Central memory CD4-positive, alpha-beta T cell (primary cell): ENCODE measurements around the gene USB1.

Source experiments
- DNase-seq: peaks from one replicate; pipeline ENCODE4 v3.0.0; 2022

Gene USB1

GRCh38 chr16:58049232-58050185 is 48.3 kb downstream of the USB1 start:
- no peak for DNase-seq

- DNase-seq = no peak
These were observed 50.1 kb downstream of the USB1 start for GRCh38 chr16:58051296-58051695.

GRCh38 chr16:58051821-58052603 is 50.8 kb downstream of the USB1 start:
- no peak for DNase-seq

GRCh38 chr16:58053682-58054005 is 52.4 kb downstream of the USB1 start:
- DNase-seq = no peak

- DNase-seq = no peak
These were observed 53.1 kb downstream of the USB1 start for GRCh38 chr16:58054289-58054688.

- no peak for DNase-seq
These were observed 55.4 kb downstream of the USB1 start for GRCh38 chr16:58056580-58056979.

- no peak for DNase-seq
These were observed 55.9 kb downstream of the USB1 start for GRCh38 chr16:58057121-58057520.

GRCh38 chr16:58057784-58058183 is 56.6 kb downstream of the USB1 start:
- DNase-seq = no peak

GRCh38 chr16:58062821-58063220 is 61.6 kb downstream of the USB1 start:
- DNase-seq = no peak

GRCh38 chr16:58063377-58064076 is 62.3 kb downstream of the USB1 start:
- no peak for DNase-seq

- DNase-seq = no peak
These were observed 69.4 kb downstream of the USB1 start for GRCh38 chr16:58070585-58070984.
